NCI-H524 (cell line): ENCODE results near the gene PPP1CC.
"Not testable (repeated sequence)": the region's sequence is repeated elsewhere in the genome, so short reads cannot be mapped to it uniquely, and the experiment has no call there.

ENCODE experiments used
- DNase-seq, 2 experiments: peaks; one replicate each; lab custom pipeline; 2025; lab: John Stamatoyannopoulos, UW

The PPP1CC gene

DNA sequence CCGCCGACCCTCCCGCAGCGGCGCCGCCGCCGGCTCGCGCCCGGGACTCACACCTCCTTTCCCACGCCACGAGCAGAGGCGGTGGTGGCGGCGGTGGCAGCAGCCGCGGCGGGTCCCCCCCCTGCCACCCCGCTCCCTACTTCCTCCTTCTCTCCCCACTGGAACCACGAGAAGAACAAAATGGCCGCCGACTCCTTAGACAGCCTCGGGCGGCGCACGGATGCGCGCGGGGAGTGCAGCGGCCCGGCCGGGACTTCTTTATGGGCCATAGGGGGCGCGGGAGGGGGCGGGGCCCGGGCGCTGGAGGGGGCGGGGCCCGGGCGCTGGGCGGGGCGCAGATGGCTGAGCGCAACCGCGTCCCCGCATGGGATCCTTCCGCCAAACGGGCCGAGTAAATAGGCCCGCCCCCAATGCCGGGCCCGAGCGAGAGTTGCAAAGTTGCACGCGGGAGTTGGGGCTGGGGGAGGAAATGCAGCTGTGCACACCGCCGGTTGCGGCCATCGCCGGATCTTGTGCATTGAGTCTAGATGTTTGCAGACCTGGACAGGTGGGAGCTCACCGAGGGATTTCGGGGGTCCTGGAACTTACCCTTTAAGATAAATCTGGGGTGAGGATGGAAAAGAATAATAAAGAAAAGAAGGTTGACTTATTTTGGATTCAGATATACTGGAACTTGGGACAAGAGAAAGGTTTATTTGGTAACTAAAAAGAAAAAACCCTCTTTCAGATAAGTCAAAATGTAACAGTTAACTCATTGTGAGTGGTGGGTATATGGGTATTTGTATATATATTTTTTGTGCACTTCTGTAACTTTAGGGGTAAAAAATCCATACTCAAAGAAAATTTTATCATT is at the start of gene PPP1CC:
Gene PPP1CC, minus strand, starts transcription at position 174 of the 853 bp plus-strand sequence. CDS start 184 bp downstream, outside the sequence.
- DNase-seq: peak; percentile 79 to 94

DNA sequence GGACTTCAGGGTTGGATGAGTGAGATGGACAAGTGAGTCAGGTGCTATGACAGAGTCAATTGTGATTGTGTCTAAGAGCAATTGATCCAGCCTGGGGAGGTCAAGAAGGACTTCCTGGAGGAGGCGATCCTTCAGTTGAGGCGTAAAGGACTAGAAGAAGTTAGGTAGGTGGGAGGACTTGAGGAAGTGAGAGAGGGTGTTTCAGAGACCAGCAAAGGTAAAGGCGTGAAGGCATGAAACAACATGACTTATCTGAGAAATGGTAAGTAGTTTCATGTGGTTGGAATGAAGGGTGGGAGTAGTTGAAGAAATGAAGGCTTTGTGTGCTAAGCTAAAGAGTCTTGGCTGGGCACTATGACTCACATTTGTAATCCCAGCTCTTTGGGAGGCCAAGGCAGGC is 48.9 kb upstream of the PPP1CC start:
- no peak for DNase-seq

DNA sequence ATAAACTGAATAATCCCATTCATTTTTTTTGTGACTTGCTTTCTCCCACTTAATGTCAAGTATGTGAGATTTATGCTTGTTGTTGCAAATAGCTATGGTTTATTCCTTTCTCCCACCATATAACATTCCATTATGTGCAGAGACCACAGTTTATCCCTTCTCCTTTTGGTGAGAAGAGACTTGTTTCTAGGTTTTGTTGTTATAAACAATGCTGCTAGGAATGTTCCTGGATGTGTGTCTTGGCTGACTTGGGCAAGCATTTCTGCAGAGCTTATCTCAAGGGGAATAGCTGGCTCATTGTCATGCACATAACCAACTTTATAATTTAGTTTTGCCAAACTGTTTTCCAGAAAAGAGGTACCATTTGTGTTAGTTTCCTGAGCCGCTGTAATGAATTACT is 47.6 kb upstream of the PPP1CC start:
- DNase-seq: no peak

DNA sequence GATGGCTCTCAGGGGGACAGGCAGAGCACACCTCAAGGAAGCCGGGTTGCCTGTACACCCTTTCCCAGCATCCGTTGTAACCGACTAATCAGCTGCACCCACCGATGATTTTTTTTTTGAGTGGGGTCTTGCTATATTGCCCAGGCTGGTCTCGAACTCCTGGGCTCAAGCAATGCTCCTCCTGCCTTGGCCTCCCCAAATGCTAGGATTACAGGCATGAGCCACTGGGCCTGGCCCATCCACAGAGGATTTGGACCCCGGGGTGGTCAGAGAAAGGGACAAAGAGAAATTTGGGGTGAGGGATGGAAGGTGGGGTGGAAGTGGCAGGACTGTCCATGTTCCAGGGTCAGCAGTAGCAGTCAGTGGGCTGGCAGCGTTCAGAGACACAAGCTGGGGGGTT is 43.3 kb upstream of the PPP1CC start:
- DNase-seq: no peak

DNA sequence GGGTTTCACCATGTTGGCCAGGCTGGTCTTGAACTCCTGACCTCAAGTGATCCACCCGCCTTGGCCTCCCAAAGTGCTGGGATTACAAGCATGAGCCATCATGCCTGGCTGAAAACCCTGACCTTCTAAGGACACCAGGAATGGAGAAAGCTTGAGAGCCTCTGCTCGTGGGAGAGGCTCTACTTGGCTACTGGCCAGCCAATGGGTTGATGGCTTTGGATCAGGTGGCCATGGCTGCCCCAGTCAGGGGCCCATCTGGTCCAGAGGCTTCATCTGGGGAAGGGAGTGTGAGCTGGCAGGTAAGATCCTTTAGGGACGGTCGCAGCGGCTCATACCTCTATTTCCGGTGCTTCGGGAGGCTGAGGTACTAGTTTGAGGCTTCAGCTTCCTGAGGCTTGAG is 42.5 kb upstream of the PPP1CC start:
- peak; percentile 15 to 43 for DNase-seq

DNA sequence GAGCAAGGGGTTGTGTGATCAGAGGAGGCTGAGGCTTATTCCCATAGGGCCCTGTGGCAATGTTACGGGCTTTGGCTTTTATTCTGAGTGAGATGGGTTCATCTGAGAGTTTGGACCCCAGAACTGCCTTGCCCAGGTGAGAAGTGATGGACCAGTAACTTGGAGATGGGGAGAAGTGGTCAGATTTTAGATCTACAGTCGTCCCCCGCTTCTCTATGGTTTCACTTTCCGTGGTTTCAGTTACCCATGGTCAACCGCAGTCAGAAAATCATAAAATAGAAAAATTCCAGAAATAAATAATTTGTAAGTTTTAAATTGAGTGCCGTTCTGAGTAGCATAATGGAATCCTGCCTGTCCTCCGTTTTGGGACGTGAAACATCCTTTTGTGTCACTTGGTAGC is 40.2 kb upstream of the PPP1CC start:
- no peak for DNase-seq

DNA sequence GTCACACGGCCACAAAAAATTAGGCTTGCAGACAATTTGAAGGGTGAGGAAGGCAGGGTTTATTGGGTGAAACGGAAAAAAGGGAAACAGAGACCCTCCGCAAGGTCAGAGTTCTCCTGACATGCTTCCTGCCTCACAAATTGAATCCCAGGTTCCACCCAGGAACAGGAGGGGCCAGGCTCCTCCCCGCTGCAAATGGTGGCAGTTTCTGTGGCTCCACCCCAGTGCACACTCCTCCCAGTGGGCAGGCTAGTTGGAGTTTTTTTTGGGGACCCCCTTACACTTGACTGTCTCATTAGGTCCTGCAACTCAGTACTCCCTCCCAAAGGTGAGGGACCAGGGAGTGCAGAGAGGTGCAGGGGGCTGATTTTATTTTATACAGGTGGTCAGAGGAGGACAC is 39.4 kb upstream of the PPP1CC start:
- DNase-seq: no peak

DNA sequence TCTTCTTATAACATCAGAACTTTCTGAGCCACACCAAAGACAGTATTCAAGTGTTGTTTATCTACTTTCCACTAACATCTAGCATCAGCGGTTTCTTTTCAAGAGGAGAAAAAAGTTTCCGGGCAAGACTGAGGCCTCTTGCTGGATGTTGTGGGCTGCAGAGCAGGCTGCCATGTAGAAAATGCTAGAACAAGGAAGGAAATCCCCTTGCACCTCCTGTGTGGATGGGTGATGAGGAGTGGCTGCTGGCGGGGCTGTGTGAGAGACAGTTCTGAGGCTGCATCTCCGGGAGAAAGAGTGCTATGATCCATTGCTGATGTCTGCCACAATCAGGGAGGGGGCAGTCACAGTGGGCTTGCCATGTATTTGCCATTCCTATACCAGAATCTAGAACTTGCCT is 37.8 kb upstream of the PPP1CC start:
- DNase-seq: no peak

DNA sequence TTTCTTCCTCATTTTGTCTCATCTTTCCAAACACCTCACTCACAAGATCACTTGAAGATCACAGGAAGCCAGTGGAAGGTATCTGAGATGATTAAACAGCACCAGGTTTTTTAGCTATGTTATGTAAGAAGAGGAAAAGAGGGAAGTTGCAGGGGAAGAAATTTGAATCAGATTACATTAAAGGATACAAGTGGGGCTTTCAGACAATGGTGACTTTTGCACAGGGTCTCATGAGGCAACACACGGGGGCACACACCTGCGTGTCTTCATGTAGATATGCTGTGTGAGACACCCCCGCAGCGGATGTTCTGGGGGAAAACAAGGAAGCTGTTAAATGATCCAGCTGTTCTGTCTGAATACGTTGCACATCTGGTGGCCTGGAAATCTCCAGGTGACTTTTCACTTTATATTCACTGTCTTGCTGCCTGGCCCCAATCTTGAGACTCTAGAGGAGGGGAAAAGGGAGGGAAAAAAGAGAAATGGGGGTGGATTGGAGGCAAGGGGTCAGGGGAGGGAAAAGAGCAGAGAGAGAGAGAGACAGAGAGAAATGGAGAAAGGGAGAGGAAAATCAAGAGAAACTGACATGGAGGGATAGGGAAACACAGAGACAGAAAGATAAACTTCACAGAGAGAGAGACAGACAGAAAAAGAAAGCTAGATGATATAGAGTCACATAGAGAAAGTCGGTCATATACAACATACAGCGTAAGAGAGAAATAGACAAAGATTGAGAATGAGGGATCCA is 36.3 kb upstream of the PPP1CC start:
- no peak for DNase-seq

DNA sequence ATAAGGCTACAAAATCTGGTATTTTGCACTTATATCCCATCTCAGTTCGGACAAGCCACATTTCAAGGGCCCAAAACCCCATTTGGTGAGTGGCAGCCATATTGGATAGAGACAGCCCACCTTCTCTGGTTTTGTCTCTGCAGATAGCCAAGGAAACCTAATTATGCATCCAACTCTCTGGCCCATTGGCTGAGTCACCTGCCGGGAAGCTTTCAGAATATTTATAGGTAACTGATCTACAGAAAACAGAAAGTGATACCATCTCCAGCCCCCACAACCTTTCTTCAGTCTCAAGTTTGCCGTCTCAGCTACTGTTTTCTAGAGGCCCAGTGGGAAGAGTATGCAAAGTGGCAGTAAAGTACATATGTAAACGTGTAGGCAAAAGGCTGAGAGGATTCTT is 33.7 kb upstream of the PPP1CC start:
- no peak for DNase-seq

DNA sequence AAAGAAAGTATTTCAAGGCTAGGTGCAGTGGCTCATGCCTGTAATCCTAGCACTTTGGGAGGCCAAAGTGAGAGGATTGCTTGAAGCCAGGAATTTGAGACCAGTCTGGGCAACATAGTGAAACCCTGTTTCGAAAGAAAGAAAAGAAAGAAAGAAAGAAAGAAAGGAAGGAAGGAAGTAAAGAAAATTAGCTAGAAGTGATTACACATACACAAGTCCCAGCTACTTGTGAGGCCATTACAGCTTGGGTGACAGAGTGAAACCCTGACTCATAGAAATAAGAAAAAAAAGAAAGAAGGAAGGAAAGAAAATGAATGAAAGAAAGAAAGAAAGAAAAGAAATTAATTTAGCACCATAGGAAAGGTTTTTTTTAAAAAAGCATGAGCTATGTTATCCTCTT is 33.3 kb upstream of the PPP1CC start:
- DNase-seq: no peak

DNA sequence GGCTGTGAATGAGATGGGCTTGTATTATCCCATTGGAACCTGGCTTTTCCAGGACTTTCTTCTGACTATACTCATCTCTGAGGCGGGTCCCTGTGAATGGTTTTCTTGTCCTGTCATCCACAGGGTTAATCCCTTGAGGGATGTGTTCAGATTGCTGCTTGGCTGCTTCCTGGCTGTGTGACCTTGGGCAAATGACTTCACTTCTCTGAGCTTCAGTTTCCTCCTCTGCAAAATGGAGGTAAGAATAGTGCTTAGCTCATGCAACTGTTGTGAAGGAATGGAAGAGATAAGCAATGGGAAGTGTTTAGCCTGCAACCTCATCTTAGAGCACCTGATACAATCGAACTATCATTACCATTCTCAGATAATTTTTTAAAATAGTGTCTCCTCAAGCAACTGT is 32.1 kb upstream of the PPP1CC start:
- no peak for DNase-seq

DNA sequence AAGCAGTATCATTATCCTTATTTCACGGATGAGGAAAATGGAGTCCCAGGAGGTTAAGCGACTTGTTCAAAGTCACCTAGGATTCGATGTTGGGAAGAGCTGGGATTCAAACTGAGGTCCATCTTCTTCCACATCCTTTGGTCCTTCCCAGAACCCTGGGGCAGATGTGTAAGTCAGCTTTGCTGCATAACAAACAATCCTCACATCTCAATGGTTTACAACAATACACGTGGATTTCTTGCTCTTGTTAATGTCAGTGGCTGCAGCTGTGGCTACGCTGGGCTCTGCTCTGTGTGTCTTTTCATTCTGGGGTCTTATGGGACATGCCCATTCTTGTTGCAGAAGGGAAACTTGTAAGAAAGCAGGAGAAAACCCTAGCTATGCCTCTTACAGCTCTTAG is 26.3 kb upstream of the PPP1CC start:
- DNase-seq: no peak

DNA sequence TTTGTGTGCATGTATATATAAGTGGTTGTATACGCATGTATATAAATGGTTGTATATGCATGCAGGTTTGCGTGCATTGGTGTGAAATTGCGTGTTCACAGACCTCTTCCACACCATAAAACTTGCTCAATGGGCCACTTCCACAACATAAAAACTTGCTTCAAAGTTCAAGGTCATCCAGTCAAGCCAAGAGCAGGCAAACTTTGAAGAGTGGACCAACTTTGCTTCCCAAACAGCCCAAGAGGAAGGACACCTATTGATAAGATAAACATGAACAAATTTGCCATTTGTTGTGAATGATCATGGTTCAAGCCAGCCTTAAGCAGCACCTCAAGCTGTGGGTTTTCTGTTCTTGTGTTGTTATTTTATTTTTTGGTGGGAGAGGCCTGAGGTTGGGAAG is 25.2 kb upstream of the PPP1CC start:
- DNase-seq: no peak

DNA sequence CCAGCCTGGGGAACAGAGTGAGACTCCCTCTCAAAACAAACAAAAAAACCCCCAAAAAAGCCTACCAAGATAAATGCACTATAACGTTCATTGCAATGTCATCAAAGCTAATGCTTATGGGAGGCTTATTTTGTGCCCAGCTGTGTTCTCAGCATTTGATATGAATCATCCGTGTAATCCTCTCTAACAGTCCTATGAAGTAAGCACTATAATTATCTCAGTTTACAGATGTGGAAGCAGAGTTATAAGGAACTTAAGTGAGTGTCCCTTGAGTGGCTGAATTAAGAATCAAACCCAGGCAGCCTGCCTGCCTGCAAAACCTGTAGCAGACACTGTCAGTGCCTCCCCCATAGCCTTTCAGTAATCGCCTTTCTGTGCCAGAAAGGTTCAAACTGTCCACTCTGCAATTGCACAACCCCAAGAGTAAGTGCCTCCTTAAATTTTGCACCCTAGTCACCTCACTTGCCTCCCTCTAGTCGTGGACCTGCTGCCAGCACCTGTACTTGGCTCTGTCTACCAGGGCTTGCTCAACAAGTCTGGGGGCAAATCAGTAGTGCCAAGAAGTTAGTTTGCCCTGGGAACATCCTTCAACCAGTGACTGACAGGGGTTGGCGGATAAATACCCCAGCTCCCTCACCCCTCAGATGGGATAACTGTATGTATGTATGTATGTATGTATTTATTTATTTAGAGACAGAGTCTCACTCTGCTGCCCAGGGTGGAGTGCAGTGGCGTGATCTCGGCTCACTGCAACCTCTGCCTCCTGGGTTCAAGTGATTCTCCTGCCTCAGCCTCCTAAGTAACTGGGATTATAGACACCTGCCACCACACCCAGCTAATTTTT is 23.8 kb upstream of the PPP1CC start:
- DNase-seq: peak in 1 of 2 experiments; percentile 64

DNA sequence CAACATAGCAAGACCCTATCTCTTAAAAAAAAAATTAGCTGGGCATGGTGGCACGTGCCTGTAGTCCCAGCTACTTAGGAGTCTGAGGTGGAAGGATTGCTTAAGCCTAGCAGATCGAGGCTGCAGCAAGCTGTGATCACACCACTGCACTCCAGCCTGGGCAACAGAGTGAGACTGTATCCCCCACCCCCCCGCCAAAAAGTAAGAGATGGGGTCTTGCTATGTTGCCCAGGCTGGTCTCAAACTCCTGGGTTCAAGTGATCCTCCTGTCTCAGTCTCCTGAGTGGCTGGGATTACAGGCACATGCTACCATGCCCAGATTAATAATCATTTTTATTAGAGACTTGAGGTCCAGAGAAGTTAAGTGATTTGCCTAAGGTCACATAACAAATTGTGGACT is 22.9 kb upstream of the PPP1CC start:
- not testable (repeated sequence) for DNase-seq

DNA sequence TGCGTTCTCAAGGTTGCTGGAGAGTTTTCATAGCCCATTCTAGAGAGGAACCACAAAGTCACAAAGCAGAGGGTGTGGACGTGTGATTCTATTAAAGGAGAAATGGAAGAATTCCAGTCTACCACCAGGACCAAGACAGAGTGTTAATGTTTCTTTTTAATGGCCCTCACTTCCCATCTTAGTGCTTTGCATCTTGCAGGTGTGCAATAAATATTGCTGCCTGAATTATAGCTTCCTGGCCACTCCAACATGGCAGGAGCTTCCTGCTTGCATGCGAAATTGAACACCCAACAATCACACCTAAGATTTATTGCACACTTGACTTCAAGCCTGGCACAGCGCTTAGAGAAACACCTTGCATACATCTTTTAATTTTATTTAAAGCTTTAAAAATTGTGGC is 22.4 kb upstream of the PPP1CC start:
- DNase-seq: no peak

DNA sequence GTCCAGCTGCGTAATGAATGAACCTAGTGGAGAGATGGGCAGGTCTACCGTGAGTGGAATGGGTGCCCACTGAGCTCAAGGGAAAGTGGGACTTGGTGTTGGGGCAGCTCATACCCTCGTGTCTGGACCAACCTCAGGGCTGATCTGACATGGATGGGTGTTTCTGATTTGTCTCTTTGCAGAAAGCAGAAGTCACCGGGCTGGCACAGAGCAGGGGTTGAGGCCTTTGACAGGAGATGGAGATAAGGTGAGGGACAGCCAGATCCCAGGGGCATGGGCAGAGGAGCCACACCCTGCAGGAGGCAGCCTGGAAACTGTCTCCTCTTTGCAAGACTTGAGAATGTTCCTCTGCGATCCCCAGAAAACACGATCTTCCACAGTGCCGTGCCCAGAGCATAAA is 20.9 kb upstream of the PPP1CC start:
- DNase-seq: no peak

DNA sequence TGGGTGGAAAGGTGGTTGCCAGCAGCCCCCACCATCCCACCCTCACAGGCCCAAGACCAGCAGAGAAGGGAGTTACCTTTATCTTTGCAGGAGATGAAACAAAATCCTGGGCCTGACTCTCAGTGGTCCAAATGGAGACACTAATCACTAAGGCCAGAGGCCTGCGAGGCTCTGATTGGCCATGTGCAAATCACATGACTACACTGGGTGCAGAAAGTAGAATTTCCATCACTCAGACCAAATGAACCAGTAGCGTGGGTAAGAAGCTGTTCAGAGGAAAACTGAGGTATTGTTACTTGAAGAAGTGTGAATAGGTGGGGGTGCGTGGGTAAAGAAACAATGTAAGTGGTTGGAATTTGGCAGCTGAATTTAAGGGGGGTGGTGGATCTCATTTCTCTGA is 20.2 kb upstream of the PPP1CC start:
- DNase-seq: no peak

DNA sequence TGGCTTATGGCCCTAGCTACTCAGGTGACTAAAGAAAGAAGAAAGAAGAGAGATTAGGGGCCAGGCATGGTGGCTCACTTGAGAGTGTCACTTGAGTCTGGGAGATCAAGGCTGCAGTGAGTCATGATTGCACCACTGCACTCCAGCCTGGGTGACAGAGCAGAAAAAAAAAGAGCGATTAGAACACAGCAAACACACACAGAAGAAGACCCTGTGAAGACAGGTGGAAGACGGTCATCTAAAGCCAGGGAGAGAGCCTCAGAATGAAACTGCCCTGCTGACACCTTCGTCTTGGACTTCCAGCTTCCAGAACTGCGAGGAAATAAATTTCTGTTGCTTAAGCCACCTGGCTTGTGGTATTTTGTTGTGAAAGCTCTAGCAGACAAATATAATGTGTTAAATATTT is 17.5 kb upstream of the PPP1CC start:
- DNase-seq: no peak

DNA sequence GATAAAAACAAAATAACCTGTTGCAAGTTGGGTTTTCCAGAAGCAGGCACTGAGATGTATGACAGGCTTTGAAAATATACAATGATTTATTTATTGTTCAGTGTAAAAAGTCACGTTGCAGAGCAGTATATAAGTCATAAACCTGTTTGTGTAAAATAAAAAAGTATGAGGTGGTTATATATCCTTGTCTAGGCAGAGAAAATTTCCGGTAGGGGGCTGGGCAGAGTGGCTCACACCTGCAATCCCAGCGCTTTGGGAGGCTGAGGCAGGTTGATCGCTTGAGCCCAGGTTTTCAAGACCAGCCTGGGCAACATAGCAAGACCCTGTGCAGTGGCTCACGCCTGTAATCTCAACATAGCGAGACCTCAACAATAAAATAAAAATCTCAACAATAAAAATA is 16.2 kb upstream of the PPP1CC start:
- DNase-seq: no peak

DNA sequence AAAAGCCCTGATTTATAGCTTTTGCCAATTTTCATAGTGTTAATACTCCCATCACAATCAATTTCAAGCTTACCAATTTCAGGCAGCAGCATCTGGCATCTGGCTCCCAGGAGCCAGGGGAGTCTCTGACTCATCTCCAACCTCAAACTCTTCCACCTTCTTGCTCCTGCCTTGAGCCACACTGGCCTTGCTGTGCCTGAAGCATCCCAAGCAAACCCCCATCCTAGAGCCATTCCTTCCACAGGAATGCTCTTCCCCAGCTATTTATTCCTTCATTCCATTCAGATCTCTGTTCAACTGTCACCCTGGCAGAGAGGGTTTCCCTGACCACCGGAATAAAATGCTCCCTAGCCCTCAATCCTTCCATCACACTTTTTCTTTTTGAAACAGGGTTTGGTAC is 13.9 kb upstream of the PPP1CC start:
- DNase-seq: no peak
